A673 (cell line): ENCODE results near the gene ADAM12. TPM values are rescaled to one million over a fixed set of nuclear protein-coding genes. Genes with fewer than 3 reads are reported as not detected.

ENCODE experiments used
- BruUV-seq: library from RNA; stranded (reverse); fragments of 400-500 nt; replicated peaks from 2 replicates; lab custom pipeline; 2021; lab: Mats Ljungman, UMichigan
- CTCF ChIA-PET: fragments of 300-600 bp; sonication (Branson Sonifier 250); formaldehyde crosslinking; loops from one replicate; lab custom pipeline; 2022; ENCODE audit warnings: antibody characterized with exemption; lab: Charles Lee
- POLR2A ChIA-PET: fragments of 300-600 bp; sonication (Branson Sonifier 250); formaldehyde crosslinking; loops from one replicate; lab custom pipeline; 2022; ENCODE audit warnings: antibody characterized with exemption; ENCODE audit not compliant: low non-redundant PET; lab: Charles Lee
- DNase-seq: peaks from one replicate; pipeline ENCODE4 v3.0.0-alpha.2; 2015; ENCODE audit warnings: low spot score
- H3K27ac ChIP-seq: fragments of 200-600 bp; sonication (generic); 2 replicates; pipeline ENCODE4 v1.5.1; 2016; ENCODE audit warnings: mixed run types, low read depth, mild to moderate bottlenecking, mixed read lengths, antibody characterized with exemption, low read length; ENCODE audit not compliant: poor library complexity, severe bottlenecking
- H3K27me3 ChIP-seq: fragments of 200-600 bp; sonication (generic); replicated peaks from 2 replicates; pipeline ENCODE4 v1.6.1; 2017; ENCODE audit warnings: mixed run types, low read depth, mild to moderate bottlenecking, mixed read lengths, antibody characterized with exemption, low read length; ENCODE audit not compliant: insufficient read depth, poor library complexity
- H3K36me3 ChIP-seq: fragments of 200-600 bp; sonication (generic); 2 replicates; pipeline ENCODE4 v1.6.1; 2016; ENCODE audit warnings: mixed run types, mild to moderate bottlenecking, mixed read lengths, antibody characterized with exemption, low read length; ENCODE audit not compliant: insufficient read depth, poor library complexity, severe bottlenecking
- H3K4me1 ChIP-seq: fragments of 200-600 bp; sonication (generic); 2 replicates; pipeline ENCODE4 v1.6.1; 2017; ENCODE audit warnings: mixed run types, mild to moderate bottlenecking, mixed read lengths, antibody characterized with exemption, low read length; ENCODE audit not compliant: insufficient read depth, poor library complexity, severe bottlenecking
- H3K4me3 ChIP-seq: fragments of 200-600 bp; sonication (generic); 2 replicates; pipeline ENCODE4 v1.5.1; 2016; ENCODE audit warnings: low read depth, mixed run types, mild to moderate bottlenecking, mixed read lengths, low read length; ENCODE audit not compliant: poor library complexity, severe bottlenecking
- H3K9me3 ChIP-seq: fragments of 200-600 bp; sonication (generic); 2 replicates; pipeline ENCODE4 v1.6.1; 2016; ENCODE audit warnings: mixed run types, low read depth, mild to moderate bottlenecking, mixed read lengths, antibody characterized with exemption, low read length; ENCODE audit not compliant: poor library complexity, severe bottlenecking
- CTCF ChIP-seq: fragments of 300-800, 200-600 bp; sonication (generic); conservative IDR thresholded peaks from 2 replicates; pipeline ENCODE4 v1.5.1; 2017; ENCODE audit warnings: low read depth, mild to moderate bottlenecking, antibody characterized with exemption, low read length, moderate library complexity, mixed read lengths
- EZH2 ChIP-seq: fragments of 200-600 bp; sonication (generic); IDR thresholded peaks from 2 replicates; pipeline ENCODE4 v1.6.1; 2017; ENCODE audit warnings: borderline replicate concordance, low read depth, mild to moderate bottlenecking, mixed read lengths, antibody characterized with exemption, low read length; ENCODE audit not compliant: poor library complexity, severe bottlenecking
- intact Hi-C: fragments of 100-400 bp; cut with micrococcal nuclease; formaldehyde crosslinking; loops from one replicate; pipeline ENCODE4 v1.10.0; 2022; ENCODE audit not compliant: unreplicated experiment
- total RNA-seq: library from RNA; stranded (reverse); gene quantifications from 2 replicates; pipeline ENCODE4 v1.2.3, GENCODE V29; 2021

ADAM12 gene
- total RNA-seq, 1 experiment from 2014 or later: 0.17 TPM

GRCh38 chr10:126209451-126209850, 178.8 kb downstream of the ADAM12 start:
- POLR2A ChIA-PET: no interaction called here
- H3K9me3 ChIP-seq: no peaks in the 10 kb centered on the region
- no peak overlapping the region for H3K4me3 ChIP-seq
- TF ChIP-seq EZH2: no peak
- TF ChIP-seq CTCF: no peak
- intact Hi-C loops: no loop called here
- H3K36me3 ChIP-seq: no peaks in the 10 kb centered on the region
- H3K27me3 ChIP-seq: no peaks in the 10 kb centered on the region
- no peak overlapping the region for H3K27ac ChIP-seq
- peaks cover 5% of the 10 kb centered on the region for H3K4me1 ChIP-seq
- BruUV-seq: no TSS peak
- DNase-seq: no peak
- CTCF ChIA-PET: interaction anchor here (0.7 kb wide), 1 partner anchor 32 kb away, joined by 3 read pairs; no protein-coding TSS in a partner anchor

- Histone ChIP-seq H3K9me3 (no peaks in the 10 kb centered on the region), H3K4me3 (no peak overlapping the region), H3K27ac (no peak overlapping the region), H3K4me1 (peaks cover 5% of the 10 kb centered on the region), H3K27me3 (no peaks in the 10 kb centered on the region), H3K36me3 (no peaks in the 10 kb centered on the region)
- POLR2A ChIA-PET: no interaction called here
- no TSS peak for BruUV-seq
- DNase-seq: no peak
- no peak for TF ChIP-seq EZH2
- CTCF ChIA-PET: interaction anchor here (0.6 kb wide), 2 partner anchors 556 to 1507 kb away, joined by 6 to 8 read pairs; no protein-coding TSS in a partner anchor
- intact Hi-C loops: no loop called here
These were observed 179.5 kb downstream of the ADAM12 start for GRCh38 chr10:126208726-126209302.

GRCh38 chr10:126207851-126208250, 180.4 kb downstream of the ADAM12 start:
- Histone ChIP-seq H3K36me3 (no peaks in the 10 kb centered on the region), H3K4me3 (no peak overlapping the region), H3K4me1 (peaks cover 5% of the 10 kb centered on the region), H3K27me3 (no peaks in the 10 kb centered on the region), H3K27ac (no peak overlapping the region), H3K9me3 (no peaks in the 10 kb centered on the region)
- CTCF ChIA-PET: no interaction called here
- intact Hi-C loops: no loop called here
- POLR2A ChIA-PET: no interaction called here
- DNase-seq: no peak
- no TSS peak for BruUV-seq
- TF ChIP-seq CTCF (no peak), EZH2 (no peak)
